Coronary artery (tissue), 2 donors: ENCODE data around the gene ARHGEF37.
"Not testable (repeated sequence)": the region's sequence is repeated elsewhere in the genome, so short reads cannot be mapped to it uniquely, and the experiment has no call there.

Source experiments
- DNase-seq: peaks from one replicate; pipeline ENCODE4 v3.0.0-alpha.2; 2017; ENCODE audit warnings: low spot score
- H3K27ac ChIP-seq, 2 donors: fragments of 200-600 bp; sonication (generic); one replicate each; pipeline ENCODE4 v1.5.1; 2016 to 2019
- H3K4me3 ChIP-seq: fragments of 200-600 bp; sonication (generic); 2 replicates; pipeline ENCODE4 v1.5.1; 2016; ENCODE audit warnings: mild to moderate bottlenecking, moderate library complexity
- CTCF ChIP-seq: fragments of 200-600 bp; sonication (generic); IDR thresholded peaks from one replicate; pipeline ENCODE4 v1.5.1; 2019; ENCODE audit warnings: antibody characterized with exemption

ARHGEF37 gene

GRCh38 chr5:149666212-149666852, 85.0 kb downstream of the ARHGEF37 start:
- H3K27ac ChIP-seq = no peak overlapping the region
- DNase-seq = no peak
- no peak for TF ChIP-seq CTCF
- H3K4me3 ChIP-seq = no peak overlapping the region

DNA sequence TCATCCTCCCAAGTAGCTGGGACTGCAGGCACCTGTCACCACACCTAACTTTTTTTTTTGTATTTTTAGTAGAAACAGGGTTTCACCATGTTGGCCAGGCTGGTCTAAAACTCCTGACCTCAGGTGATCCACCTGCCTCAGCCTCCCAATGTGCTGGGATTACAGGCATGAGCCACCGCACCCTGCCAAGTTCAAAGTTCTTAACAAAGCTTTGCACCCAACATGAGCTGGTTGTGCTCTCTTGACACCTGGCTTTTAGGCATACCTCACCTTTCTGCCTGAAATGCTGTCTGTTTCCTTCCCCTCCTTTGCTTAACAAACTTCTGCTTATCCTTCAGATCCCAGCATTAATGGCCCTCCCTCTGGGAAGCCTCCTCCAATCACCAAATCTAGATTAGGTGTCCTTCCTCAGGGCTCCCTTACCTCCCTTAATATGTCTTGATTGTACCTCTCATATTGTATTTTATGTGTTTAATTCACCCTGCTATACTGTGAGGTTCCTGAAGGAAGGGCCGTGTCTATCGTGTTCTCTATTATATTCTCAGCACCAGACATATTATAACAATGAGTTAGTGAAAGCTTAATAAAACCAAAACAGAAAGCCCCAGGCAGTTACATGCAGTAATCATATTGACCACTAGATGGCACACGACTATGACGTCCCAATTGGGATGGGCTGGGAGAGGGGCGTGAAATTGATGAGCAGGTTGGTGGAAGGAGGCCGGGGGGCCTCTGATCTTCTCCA, 86.0 kb downstream of the ARHGEF37 start:
- no peak for TF ChIP-seq CTCF
- Histone ChIP-seq H3K4me3 (no peak overlapping the region), H3K27ac (no peak overlapping the region)
- no peak for DNase-seq

- no peak overlapping the region for H3K4me3 ChIP-seq
- H3K27ac ChIP-seq = no peak overlapping the region
- DNase-seq = no peak
- no peak for TF ChIP-seq CTCF
Observed at GRCh38 chr5:149667829-149668330, 86.6 kb downstream of the ARHGEF37 start.

- not testable (repeated sequence) for H3K27ac ChIP-seq, DNase-seq, H3K4me3 ChIP-seq
Observed at GRCh38 chr5:149669273-149669672, 88.0 kb downstream of the ARHGEF37 start.

GRCh38 chr5:149671544-149671943, 90.2 kb downstream of the ARHGEF37 start:
- no peak for TF ChIP-seq CTCF
- no peak for DNase-seq
- Histone ChIP-seq H3K27ac (no peak overlapping the region), H3K4me3 (no peak overlapping the region)

- H3K27ac ChIP-seq = no peak overlapping the region
- no peak for DNase-seq
- no peak for TF ChIP-seq CTCF
- no peak overlapping the region for H3K4me3 ChIP-seq
Observed at GRCh38 chr5:149672701-149673476, 91.6 kb downstream of the ARHGEF37 start.

GRCh38 chr5:149674686-149675085, 93.4 kb downstream of the ARHGEF37 start:
- Histone ChIP-seq H3K27ac (no peak overlapping the region), H3K4me3 (no peak overlapping the region)
- DNase-seq = no peak
- no peak for TF ChIP-seq CTCF
